HG03342 (cell line): ENCODE results near the gene PRCD.
A peak's percentile ranks its signal among the peaks of the same experiment; 100 is the strongest.

Experiments
- ATAC-seq: cut with Tn5 transposase; IDR thresholded peaks from one replicate; pipeline ENCODE4 v1.9.1; 2021; ENCODE audit warnings: mild to moderate bottlenecking, moderate library complexity; ENCODE audit not compliant: unreplicated experiment

The PRCD gene, protein sequence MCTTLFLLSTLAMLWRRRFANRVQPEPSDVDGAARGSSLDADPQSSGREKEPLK

DNA sequence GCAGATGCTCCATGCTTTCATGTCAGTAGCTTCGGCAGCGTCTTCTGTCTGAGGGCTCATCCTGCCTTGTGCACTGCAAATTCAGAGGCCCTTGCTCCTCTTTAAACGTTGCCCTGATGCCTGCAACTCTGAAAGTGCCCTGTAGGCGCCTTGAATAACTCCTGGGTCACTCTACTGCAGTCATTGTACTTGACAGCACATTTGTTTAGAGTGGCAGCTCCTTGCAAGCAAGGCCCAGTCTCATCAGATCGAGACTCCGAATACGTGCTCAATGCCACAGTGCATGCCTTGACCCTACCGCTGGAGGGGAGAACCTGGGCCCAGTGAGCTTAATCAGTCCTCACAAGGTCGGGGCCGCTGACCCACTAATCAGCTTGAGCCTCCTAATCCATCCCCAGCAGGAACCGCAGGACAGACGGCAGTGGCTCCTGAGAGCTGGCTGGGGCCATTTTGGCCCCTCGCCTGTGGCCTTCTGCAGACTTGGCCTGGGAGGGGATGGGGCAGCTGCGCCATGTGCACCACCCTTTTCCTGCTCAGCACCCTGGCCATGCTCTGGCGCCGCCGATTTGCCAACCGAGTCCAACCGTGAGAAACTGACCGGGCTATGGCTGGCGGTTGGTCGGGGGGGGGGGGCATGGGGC lies at the start of gene PRCD:
TSS of gene PRCD (plus strand) at position 414 of the 641 bp plus-strand sequence. CDS start at position 512, 98 bp downstream.
- ATAC-seq, result no peak

DNA sequence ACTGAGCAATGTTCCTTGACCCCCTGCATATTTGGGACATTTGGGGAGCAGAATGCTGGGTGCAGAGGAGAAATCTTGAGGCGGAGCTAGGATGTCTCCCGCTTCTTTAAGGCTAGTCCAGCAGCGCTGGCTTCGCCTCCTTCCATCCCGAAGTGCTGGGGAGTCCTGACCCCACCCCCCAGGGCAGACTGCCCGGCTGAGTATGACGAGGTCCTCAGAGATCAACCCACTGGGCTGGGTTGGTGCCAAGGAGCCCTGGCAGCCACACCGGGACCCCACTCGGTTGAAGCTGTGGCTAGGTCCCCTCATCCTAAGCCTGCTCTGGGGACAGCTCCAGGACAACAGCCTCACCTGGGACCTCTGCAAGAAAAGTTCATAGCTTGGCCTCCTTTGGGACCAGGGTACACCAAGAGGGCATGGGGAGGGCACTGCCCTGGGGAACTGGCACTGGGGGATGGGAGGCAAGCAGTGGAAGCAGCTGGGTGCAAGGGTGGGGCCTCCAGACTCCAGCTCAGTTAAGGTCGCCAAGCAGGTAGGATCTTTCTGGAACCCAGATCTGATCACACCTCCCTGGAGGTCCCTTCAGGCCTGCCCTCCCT lies 49.6 kb upstream of the PRCD start:
- ATAC-seq, result no peak

DNA sequence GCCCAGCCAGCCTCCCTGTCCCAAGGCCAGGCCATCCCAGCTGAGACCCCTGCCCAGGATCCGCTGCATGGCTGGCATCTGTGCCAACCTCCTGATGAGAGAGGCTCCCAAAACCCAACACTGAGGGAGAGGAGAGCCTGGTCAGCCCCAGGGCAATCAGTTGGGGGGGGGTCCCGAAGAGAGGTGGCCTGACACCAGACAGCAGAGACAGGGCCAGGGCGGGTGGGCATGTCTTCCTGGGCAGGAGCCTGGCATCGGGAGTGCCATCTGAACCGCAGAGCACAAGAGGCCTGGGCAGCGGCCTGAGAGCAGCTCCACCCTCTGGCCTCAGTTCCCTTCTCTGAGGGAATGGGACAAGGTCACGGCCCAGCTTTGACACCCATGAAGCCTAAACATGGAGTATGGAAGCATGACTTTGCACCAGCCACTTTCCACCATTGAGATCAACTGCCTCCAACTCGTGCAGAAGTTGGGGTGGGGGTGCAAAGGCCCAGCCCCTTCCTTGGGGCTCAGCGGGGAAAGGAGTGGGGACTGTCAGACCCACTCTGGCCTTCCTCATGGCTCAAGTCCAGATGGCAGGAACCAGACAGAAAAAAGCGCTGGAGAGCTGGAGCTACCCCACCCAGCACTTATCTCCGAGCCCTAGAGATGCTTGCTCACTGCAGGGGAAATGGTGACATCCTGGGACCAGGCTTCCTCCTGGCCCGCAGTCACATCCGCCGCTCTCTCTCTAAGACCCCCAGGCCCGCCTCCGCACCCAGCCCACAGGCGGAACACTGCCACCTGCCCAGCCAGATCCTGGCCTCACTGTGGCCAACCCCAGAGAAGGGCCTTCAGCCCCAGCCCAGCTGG lies 48.3 kb upstream of the PRCD start:
- ATAC-seq, result peak; percentile 10

DNA sequence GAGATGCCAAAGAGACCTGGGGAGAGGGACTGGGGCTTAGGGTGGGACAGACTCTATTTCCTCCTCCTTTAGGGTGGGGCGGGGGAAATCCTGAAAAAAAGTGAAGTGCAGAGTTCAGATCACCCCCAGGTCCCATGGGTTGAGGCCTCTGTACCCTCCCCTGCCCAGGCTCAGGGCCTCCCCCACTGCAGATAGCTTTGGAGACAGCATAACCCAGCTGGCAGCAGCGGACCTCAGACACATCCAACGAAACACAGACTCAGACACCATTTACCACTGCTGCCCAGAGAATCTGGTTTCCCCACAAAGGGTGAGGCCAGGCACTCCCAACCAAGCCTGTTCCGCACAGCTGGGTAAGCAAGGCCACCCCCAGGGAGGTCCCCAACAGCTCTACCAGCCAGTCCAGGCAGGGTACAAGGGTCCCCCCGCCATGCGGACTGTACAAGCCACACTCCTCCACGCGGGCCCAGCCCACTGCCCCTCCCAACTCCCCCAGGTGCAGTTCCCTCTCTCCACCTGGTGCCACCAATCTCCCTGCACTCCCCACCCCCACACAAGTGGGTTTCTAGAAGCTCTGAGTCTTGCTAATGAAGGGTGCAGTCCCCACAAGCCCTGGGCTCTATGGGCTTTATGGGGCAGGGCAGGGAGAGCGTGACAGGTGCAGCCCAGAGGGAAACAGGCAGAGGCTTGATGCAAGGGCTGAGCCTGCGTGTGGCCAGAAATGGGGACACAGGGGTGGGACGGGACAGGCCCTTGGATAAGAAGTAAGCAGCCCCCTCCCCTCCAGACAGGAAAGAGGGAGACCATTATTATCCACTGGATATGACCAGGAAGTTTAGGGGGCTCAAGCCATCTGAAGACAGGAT lies 47.5 kb upstream of the PRCD start:
- peak; percentile 32 for ATAC-seq

DNA sequence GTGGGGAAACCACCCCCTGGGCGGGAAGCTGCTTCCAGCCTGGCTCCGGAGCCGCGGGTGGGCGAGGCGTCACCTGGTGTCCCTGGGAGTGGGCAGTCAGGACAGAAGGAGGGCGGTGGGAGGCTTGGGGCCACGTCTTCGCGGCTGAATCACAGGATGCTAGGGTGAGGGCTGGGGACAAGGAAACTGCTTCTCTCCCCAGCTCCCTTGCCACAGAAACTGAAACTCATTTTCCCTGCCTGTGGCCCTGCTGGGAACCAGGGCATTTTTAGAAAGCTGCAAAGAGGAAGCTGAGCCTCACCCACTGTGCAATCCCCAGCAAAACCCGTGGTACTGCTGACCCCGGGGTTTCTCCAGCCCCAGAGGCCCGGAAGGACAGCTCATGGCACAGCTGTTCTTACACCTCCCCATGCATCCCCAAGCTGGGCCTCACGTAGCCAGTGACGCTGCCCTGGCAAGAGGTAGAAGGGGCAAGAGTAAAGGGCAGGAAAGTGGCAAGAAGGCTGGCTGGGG lies 46.8 kb upstream of the PRCD start:
- peak; percentile 41 for ATAC-seq

DNA sequence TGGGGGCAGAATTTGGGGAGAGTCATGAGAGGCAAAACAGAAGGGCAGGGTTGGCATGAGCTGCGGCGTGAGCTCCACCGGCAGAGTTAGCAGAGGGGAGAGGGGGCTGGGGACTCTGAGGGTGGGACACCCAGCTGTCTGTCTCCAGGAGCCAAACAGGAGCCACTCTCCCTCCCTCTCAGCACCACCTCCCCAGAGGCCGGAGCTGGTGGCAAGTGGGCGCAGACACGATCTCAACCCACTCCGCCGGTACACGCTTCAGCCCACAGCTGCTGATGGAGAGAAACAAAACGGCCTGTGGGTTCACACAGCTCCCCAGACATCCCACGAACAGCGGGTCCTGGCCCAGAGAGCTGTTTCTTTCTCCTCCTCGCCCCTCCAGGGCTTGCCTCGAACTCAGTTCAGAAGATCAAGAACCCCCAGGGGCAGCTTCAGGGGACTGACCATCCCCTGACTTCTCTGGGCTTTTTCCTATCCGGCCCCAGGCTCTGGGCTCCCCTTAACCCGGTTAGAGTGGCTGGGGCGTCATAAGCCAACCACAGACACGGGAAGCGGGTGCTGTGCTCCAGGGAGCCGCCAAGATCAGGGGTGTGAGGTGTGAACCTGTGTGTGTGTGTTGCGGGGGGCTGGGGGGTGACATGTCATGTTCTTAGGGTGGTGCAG lies 46.2 kb upstream of the PRCD start:
- peak; percentile 1 for ATAC-seq

DNA sequence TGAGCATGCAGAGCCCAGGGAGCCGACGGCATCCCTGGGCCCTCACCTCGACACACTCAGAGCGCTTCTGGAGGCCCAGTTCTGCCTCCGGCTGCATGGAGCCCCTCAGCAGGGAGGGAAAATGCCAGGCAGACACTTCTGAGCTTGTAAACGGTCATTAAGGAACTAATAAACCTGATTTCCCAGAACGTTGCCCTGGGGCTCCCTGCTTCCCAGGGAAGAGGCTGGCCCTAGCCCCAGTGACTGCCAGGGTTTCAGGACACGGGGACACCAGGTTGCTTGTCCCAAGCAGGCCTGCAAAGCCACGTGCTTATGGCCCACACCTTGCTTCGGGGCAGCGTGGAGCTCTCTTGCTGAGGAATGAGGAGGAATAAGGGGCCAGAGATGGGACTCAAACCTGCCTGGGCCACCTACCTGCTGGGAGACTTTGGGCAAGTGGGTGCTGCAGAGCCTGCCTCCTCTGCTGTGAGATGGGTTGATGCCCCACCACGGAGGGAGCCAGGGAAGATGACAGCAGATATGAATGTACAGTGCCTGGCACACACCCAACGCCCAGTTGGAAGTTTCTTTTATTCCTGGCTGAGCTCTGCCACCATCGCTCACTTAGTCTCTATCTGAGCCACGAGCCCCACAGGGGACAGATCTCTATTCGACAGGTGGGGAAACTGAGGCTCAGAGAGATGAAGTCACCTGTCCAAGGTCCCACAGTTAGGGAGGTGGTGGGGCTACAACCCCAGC lies 44.0 kb upstream of the PRCD start:
- no peak for ATAC-seq

DNA sequence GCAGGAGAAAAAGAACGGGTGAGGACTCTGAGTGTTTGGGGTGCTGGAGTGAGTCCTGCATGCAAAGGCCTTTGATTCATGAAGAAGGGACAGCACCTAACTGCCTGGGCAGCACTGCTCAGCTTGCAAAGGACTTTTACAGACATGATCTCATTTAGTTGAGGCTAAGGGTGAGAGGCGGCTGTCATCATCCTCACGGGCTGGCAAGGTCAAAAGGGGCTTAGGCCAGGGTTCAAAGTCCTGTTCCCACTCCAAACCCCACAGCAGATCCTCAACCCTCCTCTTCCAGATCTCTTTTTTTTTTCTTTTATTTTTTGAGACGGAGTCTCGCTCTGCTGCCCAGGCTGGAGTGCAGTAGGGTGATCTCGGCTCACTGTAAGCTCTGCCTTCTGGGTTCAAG lies 43.4 kb upstream of the PRCD start:
- no peak for ATAC-seq

DNA sequence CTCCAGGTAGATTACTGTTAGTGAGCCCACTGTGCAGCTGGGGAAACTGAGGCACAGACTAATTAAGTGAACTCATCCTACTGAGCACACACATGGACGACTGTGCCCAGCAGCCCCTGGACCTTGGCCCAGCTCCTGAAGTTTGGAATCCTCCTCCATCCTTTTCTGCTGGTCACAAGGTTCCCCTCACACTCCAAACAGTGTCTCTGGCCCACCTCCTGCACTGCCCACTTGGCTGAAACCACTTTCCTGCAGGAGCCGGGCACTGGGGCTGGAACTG lies 42.2 kb upstream of the PRCD start:
- no peak for ATAC-seq

DNA sequence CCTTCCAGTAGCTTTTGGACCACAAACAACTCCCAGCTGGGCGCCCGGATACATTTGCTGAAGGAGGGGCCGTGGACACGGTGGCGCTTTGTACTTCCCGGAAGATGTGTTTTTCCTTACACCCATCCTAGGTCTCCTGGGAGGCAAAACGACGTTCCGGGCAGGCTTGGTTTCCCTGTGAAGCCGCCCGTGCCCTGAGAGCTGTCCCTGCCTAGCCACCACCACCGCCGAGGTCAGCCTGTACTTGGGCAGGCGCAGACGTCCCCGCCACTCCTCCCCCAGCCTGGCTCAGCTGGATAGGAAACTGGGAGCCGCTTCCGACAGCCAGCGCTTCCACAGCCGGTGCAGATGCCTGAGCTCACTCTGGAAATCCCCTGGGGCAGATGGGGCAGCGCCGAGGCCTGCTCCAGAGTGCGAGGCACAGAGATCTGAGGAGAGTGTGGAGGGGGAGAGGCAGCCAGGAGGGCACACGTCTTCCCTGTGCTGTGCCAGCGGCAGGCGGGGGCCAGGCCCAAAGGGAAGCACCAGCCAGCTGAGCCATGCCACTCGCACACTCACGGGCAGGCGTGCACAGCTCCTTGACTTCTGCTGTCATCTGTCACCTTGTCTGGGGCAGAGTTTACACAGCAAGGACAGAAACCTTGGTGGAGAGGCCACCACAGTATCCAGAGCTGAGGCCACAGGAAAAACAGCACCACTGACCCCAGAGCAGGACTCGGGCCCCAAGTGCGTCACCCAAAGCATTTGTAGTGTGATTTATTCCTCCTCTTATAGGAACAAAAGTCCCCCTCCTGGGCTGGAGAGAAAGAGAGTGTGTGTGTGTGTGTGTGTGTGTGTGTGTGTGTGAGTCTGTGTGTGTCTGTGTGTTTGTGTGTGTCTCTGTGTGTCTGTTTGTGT lies 41.6 kb upstream of the PRCD start:
- no peak for ATAC-seq

DNA sequence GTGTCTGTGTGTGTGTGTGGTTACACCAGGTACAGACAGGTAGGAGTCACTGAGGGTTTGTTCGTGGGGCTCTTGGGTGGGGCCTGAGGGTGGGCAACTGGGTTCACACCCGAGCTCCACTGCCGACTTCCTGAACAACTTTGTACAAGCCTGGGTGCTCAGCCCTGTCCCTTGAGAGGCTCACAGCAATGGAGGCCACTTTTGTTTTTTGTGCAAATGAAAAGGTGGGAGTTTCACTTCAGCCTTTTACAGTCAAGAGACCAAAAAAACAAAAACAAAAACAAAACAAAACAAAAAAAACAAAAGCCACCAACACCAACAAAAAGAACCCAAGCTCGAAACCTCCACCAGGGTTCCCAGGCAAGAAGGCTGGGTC lies 41.0 kb upstream of the PRCD start:
- no peak for ATAC-seq

DNA sequence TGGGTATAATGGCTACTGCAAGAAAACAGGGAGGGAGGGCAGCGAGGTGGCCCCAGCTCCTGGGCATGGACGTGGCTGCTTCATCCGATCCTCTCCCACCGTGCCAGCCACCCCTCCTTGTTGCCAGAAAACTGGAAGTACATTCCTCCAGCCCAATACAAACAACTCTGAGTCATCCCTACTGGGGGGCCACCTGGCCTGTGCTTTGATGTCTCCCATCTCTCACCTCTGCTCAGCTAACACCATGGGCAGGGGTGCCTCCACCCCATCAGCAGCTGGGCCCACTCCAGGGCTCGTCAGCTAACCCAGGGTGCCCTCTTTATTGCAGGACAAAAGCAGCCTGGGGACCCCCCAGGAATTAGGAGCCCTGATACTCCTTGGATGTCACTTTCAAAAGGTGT lies 40.6 kb upstream of the PRCD start:
- ATAC-seq, result no peak

DNA sequence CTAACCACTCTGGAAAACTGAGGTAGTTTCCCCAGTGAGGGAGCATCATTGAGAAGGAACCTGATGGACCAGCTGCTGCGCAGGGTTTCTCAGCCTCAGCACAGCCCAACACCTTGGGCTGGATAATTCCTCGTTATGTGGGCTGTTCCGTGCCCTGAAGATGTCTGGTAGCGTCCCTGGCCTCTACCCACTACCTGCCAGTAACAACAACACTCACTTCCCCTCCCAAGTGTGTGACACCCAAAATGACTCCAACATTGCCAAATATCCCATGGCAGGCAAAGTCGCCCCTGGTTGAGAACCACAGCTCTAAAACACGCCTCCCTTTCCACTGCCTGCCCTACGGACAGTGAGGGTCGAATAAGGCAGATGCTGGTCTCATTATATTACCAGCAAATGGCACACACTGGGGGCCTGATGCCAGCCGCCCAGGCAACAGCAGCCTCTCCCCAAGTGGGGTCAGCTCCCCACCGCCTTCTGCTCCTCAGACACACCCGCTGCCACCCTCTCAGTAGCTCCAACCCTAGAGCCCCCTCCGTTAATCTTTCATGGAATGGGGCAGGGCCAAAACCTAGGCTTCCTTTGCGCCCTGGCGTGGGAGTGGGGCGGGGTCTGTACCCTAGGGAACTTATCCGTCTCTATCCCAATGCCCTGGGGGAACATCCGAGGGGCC lies 39.6 kb upstream of the PRCD start:
- ATAC-seq, result no peak

DNA sequence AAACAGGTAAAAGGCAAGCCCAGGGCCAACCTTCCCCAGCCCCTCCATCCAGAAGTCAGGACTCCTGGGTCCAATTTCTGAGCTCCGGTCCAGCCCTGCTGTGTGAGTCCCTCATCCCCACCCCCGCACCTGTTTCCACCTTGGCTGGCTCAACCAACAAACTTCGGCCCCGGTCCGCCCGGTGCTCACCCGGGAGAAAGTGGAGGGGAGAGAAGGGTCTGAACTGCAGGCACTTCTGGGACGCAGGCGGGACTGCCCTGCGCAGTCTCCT lies 39.2 kb upstream of the PRCD start:
- ATAC-seq, result no peak

DNA sequence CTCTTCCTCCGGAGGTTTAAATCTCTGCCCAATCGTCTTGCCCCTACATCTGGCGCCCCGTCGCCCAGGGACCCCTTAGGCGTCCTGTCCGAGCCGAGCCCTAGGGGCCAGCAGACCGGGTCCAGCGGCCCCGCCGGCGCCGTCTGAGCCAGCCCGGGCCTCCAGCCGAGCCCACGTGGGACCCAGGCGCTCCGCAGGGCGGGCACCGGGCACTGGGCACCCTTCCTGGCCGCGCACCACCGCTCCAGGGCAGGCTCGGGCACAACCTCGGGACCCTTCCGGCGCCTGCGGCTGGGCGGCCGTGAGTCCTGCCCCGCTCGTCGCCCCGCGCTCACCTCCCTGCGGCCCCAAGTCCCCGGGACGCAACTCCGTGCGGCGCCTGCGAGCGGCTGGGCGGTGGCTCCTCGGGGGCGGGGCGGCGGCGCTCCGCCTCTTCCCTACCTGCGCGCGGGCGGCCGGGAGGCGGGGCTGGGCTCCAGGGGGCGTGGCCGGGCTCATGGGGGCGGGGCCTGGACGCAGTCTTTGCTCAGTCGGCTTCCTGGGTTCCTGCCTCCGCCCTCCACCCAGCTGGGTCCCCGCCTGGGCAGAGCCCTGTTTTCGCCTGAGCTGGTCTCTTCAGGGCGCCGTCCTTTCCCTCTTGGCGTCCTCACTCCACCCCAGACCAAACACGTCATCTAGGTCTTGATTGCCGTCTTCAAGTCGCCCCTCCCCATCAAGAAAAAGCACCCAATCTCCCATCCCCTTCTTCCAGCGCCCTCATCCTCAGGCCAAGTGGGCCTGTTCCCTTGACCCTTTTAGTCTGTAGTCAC lies 38.6 kb upstream of the PRCD start, which contains the start of gene RHBDF2:
TSS of gene RHBDF2 (minus strand) at position 406 of the 809 bp plus-strand sequence. CDS start 19,899 bp downstream, outside the sequence.
- ATAC-seq, result peak; percentile 69

DNA sequence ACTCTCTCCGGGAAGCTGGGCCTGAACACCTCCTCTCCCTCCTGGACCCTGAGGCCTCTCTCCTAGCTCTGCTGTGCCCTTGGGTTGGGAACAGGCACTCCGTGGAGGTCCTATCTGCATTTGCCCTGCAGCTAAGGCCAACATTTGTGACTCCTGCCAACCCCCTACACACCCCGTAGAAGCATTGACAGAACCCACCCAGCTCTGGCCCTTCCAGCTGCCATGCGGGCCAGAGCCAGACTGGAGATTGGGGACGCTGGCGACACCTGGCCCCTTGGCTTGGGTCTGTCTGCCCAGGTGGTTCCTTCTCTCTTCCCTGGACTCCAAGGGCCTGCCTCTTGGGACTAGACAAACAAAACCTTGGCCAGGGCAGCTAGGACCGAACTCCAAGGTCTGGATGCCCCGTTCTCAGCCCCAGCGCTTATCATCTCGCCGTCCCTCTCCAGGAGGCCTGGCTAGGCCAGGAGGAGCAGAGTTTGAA lies 38.0 kb upstream of the PRCD start:
- no peak for ATAC-seq
